SK-N-MC (cell line): ENCODE data around the gene SERPINA3.

Source experiments
- DNase-seq: peaks from one replicate; pipeline ENCODE4 v3.0.0-alpha.2; 2011; ENCODE audit warnings: low read depth, low spot score
- H3K27ac ChIP-seq: fragments of 200-600 bp; sonication (generic); 2 replicates; pipeline ENCODE4 v1.5.1; 2016; ENCODE audit warnings: mixed run types
- H3K36me3 ChIP-seq: fragments of 200-600 bp; sonication (generic); 2 replicates; pipeline ENCODE4 v1.6.1; 2017; ENCODE audit warnings: antibody characterized with exemption, low read length, mixed read lengths; ENCODE audit not compliant: insufficient read depth
- H3K4me3 ChIP-seq: fragments of 200-600 bp; sonication (generic); 2 replicates; pipeline ENCODE4 v1.5.1; 2016
- H3K9ac ChIP-seq: fragments of 200-600 bp; sonication (generic); 2 replicates; pipeline ENCODE4 v1.8.0; 2017; ENCODE audit warnings: mixed run types, mixed read lengths; ENCODE audit not compliant: insufficient read length
- H3K9me3 ChIP-seq: fragments of 200-600 bp; sonication (generic); 2 replicates; pipeline ENCODE4 v1.6.1; 2017; ENCODE audit warnings: low read depth, mild to moderate bottlenecking, antibody characterized with exemption, low read length, moderate library complexity, mixed read lengths
- EZH2 ChIP-seq: fragments of 200-600 bp; sonication (generic); IDR thresholded peaks from one replicate; pipeline ENCODE4 v1.6.1; 2017; ENCODE audit warnings: antibody characterized with exemption
- FOXP2 ChIP-seq: optimal IDR thresholded peaks from 2 replicates; pipeline ENCODE3; 2011; ENCODE audit warnings: mild to moderate bottlenecking, moderate library complexity; ENCODE audit not compliant: insufficient read depth; ENCODE audit errors: extremely low read length, control extremely low read depth
- POLR2AphosphoS5 ChIP-seq: IDR thresholded peaks from 2 replicates; pipeline ENCODE4 v1.6.1; 2012; ENCODE audit warnings: mild to moderate bottlenecking, low read depth, low read length, borderline replicate concordance

Gene SERPINA3

GRCh38 chr14:94659256-94659655, 47.1 kb downstream of the SERPINA3 start:
- TF ChIP-seq EZH2 (no peak), FOXP2 (no peak), POLR2AphosphoS5 (no peak)
- Histone ChIP-seq H3K36me3 (no peaks in the 10 kb centered on the region), H3K9ac (no peak overlapping the region), H3K9me3 (no peaks in the 10 kb centered on the region), H3K27ac (no peak overlapping the region), H3K4me3 (no peak overlapping the region)
- DNase-seq, result no peak

DNA sequence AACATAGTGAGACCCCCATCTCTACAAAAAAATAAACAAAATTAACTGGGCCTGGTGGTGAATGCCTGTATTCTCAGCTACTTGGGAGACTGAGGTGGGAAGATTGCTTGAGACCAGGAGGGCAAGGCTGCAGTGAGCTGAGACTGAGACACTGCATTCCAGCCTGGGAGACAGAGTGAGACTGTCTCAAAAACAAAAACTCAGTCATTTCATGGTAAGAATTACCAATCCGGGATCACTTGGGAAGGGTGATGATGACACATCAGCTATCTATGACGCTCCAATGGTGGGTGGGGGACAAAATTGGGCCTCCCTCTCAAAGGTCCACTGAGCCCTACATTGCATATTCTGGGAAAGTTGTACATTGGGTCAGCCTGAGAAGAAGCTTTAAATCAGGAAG, 47.7 kb downstream of the SERPINA3 start:
- DNase-seq, result no peak
- H3K4me3 ChIP-seq, result no peak overlapping the region
- no peak overlapping the region for H3K9ac ChIP-seq
- no peaks in the 10 kb centered on the region for H3K36me3 ChIP-seq
- TF ChIP-seq POLR2AphosphoS5 (no peak), FOXP2 (no peak), EZH2 (no peak)
- no peak overlapping the region for H3K27ac ChIP-seq
- no peaks in the 10 kb centered on the region for H3K9me3 ChIP-seq

- no peak overlapping the region for H3K27ac ChIP-seq
- no peak for DNase-seq
- no peak overlapping the region for H3K4me3 ChIP-seq
- H3K36me3 ChIP-seq, result no peaks in the 10 kb centered on the region
- TF ChIP-seq FOXP2 (no peak), POLR2AphosphoS5 (no peak), EZH2 (no peak)
- H3K9ac ChIP-seq, result no peak overlapping the region
- H3K9me3 ChIP-seq, result no peaks in the 10 kb centered on the region
These were observed 48.2 kb downstream of the SERPINA3 start for GRCh38 chr14:94660306-94660946.

DNA sequence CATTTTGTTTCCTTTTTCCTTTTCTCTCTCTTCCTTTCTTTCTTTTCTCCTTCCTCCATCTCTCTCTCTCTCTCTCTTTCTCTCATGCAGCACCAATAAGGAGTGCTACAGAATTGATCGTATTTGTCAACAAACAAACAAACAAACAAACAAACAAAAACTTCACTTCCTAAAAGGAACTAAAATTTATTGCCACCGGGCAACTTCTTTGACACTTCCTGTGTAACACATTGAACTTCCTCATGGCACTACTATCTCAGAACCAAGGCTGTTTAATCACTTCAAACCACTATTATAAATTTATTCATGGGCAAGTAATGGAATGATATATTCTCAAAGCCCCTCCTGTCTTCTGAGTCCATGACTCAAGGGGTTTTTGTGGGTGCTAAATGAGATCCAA, 51.3 kb downstream of the SERPINA3 start:
- TF ChIP-seq EZH2 (no peak), FOXP2 (no peak), POLR2AphosphoS5 (no peak)
- H3K9me3 ChIP-seq, result no peaks in the 10 kb centered on the region
- DNase-seq, result no peak

DNA sequence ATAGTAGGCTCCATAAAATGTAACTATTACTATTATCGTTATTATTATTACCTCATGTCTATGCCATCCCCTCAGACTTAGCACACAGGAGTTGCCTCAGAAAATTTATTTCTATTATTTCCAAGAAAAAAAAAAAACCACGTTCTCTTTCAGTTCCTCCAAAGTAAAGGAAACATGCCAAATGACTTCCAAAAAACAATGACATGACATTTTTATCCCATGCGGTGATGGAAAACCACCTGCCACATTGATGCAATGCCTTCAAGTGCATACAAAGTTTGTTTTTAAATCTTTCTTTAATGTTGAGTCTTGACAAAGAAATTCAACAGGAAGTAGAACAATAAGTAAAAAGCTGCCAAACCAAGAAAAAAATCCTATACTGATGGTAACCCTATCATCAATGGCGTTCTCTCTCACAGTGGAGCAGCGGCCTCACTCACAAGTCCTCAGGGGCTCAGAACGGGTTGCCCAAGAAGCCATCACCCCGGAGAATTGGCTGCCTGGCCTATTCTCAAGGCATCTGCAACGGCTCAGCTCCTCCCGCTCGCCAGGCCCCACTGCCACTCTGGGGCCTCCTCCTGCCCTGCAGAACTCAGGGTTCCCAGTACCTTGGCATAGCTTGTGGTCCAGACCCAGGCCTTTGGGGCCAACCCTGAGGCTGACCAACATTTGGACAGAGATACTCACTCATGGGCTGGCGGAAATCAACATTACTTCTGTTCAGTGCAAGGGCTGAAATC, 51.9 kb downstream of the SERPINA3 start:
- DNase-seq, result no peak
- H3K4me3 ChIP-seq, result no peak overlapping the region
- no peak overlapping the region for H3K27ac ChIP-seq
- TF ChIP-seq FOXP2 (no peak), EZH2 (no peak), POLR2AphosphoS5 (no peak)
- no peaks in the 10 kb centered on the region for H3K9me3 ChIP-seq
- no peaks in the 10 kb centered on the region for H3K36me3 ChIP-seq
- no peak overlapping the region for H3K9ac ChIP-seq

More for the DNA sequence above, 51.3 kb downstream of the SERPINA3 start:
- Histone ChIP-seq H3K9ac (no peak overlapping the region), H3K27ac (no peak overlapping the region), H3K36me3 (no peaks in the 10 kb centered on the region), H3K4me3 (no peak overlapping the region)

GRCh38 chr14:94665121-94665520, 52.9 kb downstream of the SERPINA3 start:
- TF ChIP-seq FOXP2 (no peak), POLR2AphosphoS5 (no peak), EZH2 (no peak)
- no peak overlapping the region for H3K4me3 ChIP-seq
- no peak overlapping the region for H3K9ac ChIP-seq
- H3K36me3 ChIP-seq, result no peaks in the 10 kb centered on the region
- DNase-seq, result no peak
- no peak overlapping the region for H3K27ac ChIP-seq
- no peaks in the 10 kb centered on the region for H3K9me3 ChIP-seq

DNA sequence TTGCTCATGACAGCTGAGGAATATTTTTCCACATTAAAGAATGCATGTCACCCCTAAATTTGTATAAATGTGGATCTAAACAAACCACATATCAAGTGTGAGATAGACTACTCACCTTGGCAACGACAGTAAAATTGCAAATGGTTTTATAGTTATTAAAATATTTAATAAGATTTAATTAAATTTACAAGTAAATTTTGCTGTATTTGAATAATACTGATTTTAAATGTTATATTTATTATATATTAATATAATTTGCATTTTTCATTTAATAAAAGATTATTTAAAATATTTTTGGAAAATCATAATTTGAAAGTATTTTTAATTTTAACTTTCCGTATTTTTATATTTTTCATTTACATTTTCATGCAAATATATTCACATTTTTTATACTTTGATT, 53.4 kb downstream of the SERPINA3 start:
- no peak overlapping the region for H3K4me3 ChIP-seq
- no peak overlapping the region for H3K27ac ChIP-seq
- H3K9ac ChIP-seq, result no peak overlapping the region
- no peak for DNase-seq
- H3K9me3 ChIP-seq, result no peaks in the 10 kb centered on the region
- H3K36me3 ChIP-seq, result no peaks in the 10 kb centered on the region
- TF ChIP-seq EZH2 (no peak), FOXP2 (no peak), POLR2AphosphoS5 (no peak)

DNA sequence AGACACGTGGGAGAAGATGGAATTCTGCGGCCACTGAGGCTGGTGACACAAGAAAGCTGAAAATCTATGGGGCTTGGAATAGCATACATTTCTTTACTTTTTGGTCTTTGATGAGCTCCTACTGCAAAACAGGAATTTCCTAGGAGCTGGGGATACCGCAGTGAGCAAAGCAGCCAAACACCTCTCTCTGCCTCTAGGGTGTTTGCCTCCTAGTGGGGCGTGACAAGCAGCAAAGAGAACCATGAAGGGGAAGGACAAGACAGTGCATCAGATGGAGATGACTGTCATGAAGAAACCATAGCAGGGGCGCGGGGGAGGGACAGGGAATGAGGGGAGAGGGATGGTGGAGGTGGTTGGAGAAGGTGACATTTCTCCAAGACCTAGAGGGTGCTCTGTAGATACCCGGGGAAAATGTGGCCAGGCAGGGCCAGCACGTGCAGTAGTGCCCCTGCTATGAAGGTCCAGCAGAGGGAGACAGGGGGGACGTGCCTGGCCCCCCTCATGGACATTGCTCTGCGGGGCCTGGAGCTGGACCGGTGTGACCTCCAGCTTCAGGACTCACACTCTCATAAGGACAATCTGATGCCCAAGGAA, 58.6 kb downstream of the SERPINA3 start:
- no peak overlapping the region for H3K9ac ChIP-seq
- TF ChIP-seq FOXP2 (no peak), EZH2 (no peak), POLR2AphosphoS5 (no peak)
- H3K36me3 ChIP-seq, result no peaks in the 10 kb centered on the region
- no peak overlapping the region for H3K4me3 ChIP-seq
- H3K9me3 ChIP-seq, result no peaks in the 10 kb centered on the region
- no peak overlapping the region for H3K27ac ChIP-seq
- no peak for DNase-seq
